HepG2 (cell line): Measurements from ENCODE around the gene CHDH. TPM values are rescaled to one million over a fixed set of nuclear protein-coding genes. Genes with fewer than 3 reads are reported as not detected.
A peak's percentile ranks its signal among the peaks of the same experiment; 100 is the strongest.

Experiments used
- ARID3A ChIP-seq: IDR thresholded peaks from 2 replicates; pipeline ENCODE4 v1.6.1; 2012; ENCODE audit warnings: low read depth, low read length, improper control_type of control experiment
- ATF5 ChIP-seq: sonication (generic); formaldehyde crosslinking; IDR thresholded peaks from 2 replicates; pipeline ENCODE4 v1.4.0; 2020; ENCODE audit warnings: mild to moderate bottlenecking, low read depth, missing genetic modification reagents
- DPF2 ChIP-seq: sonication (generic); formaldehyde crosslinking; IDR thresholded peaks from 2 replicates; pipeline ENCODE4 v1.4.0; 2020; ENCODE audit warnings: mild to moderate bottlenecking, low read depth, missing genetic modification reagents, borderline replicate concordance
- DRAP1 ChIP-seq: IDR thresholded peaks from 2 replicates; pipeline ENCODE4 v1.6.1; 2016; ENCODE audit warnings: missing genetic modification reagents, missing compliant biosample characterization
- GTF2F1 ChIP-seq: fragments of 150-350 bp; IDR thresholded peaks from 2 replicates; pipeline ENCODE4 v1.6.1; 2014; ENCODE audit warnings: low read length
- MED8 ChIP-seq: sonication (generic); formaldehyde crosslinking; IDR thresholded peaks from 2 replicates; pipeline ENCODE4 v1.8.1; 2023; ENCODE audit warnings: mild to moderate bottlenecking, missing genetic modification reagents; ENCODE audit not compliant: insufficient replicate concordance
- SATB2 ChIP-seq: sonication (generic); formaldehyde crosslinking; IDR thresholded peaks from 2 replicates; pipeline ENCODE4 v1.5.0; 2020; ENCODE audit warnings: missing genetic modification reagents
- SOX5 ChIP-seq: IDR thresholded peaks from 2 replicates; pipeline ENCODE4 v1.6.1; 2016; ENCODE audit warnings: borderline replicate concordance
- ZNF24 ChIP-seq: fragments of 450-650 bp; IDR thresholded peaks from 2 replicates; pipeline ENCODE4 v1.6.1; 2017; ENCODE audit warnings: antibody characterized with exemption, mild to moderate bottlenecking
- ZNF782 ChIP-seq: sonication (generic); formaldehyde crosslinking; IDR thresholded peaks from 2 replicates; pipeline ENCODE4 v1.4.0; 2020; ENCODE audit warnings: missing genetic modification reagents, mild to moderate bottlenecking, borderline replicate concordance
- polyA plus RNA-seq, 8 experiments: library from polyadenylated mRNA; depleted of rRNA in 3 of 8; stranded (reverse) in 7 of 8; unstranded in 1 of 8; fragments of >200 nt; fragmentation: Illumina TruSeq in 4 of 8; extraction: Trizol in 4 of 8; gene quantifications; 2 replicates each; pipeline versions ENCODE4 v1.2.1 to v1.2.3, GENCODE V29; 2011 to 2016; ENCODE audit warnings: low read depth in 4 of 8, missing spikeins in 1 of 8, mixed read lengths in 1 of 8; ENCODE audit not compliant: insufficient read depth in 1 of 8
- total RNA-seq, 5 experiments: library from RNA; depleted of rRNA; stranded (reverse); fragments of >200 nt; fragmentation: Illumina TruSeq; extraction: Trizol; gene quantifications; 2 replicates each; pipeline ENCODE4 v1.2.3, GENCODE V29; 2016; ENCODE audit warnings: low read depth in 1 of 5
- TF ChIP-seq, protein P1 (sequence below), 2 experiments: sonication (generic) in 1 of 2; formaldehyde crosslinking in 1 of 2; IDR thresholded peaks; 2 replicates each; pipeline versions ENCODE4 v1.4.0 to v1.6.1; 2016 to 2020; ENCODE audit warnings: borderline replicate concordance in 1 of 2, low read depth in 1 of 2, mild to moderate bottlenecking in 1 of 2, missing genetic modification reagents in 1 of 2
- TF ChIP-seq, protein P2 (sequence below): sonication (generic); formaldehyde crosslinking; IDR thresholded peaks from 2 replicates; pipeline ENCODE4 v1.5.0; 2020; ENCODE audit warnings: mild to moderate bottlenecking, missing genetic modification reagents, borderline replicate concordance

Gene CHDH
- total and polyA plus RNA-seq, 2 of the 13 experiments (the other 11 are each of a cell fraction or from before 2014, with no cell fraction given) = 28.1 to 48.9 TPM

DNA sequence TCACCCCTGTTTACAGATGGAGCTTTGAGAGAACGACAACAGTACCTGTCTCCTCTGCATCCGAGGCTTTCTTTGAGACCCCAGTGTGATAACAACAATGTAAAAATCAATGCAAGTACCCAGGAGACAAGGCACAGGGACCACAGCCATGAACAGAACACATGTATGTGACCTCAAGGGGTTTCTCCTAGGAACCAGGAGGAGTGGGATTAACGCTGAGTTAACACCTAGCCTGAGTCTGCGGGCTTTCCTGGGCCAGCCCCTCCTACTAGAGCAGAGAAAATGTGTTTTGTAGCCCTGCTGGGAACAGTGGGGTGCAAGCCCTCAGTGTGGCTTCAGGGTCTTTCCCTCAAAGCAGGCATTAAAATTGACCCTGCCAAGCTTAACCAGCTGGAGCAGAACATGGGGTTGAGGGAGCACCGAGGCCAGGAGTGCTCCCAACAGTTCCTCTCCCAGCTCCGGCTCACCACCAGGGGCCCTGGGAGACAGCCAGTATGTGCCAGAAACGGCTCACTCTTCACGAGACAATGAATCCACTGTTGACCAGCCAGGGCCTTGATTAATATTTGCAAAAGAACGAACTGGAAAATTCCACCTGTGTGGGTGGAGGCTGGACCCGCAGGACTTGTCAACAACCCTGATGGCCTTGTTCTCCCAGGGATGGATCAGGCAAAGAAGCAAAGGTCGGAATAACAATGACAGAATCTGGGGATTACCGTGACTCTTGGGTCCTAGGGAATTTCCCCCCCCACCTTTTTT lies 3.6 kb downstream of the CHDH start (continued):
- peak; percentile 72 for TF ChIP-seq DPF2 (CRISPR knock-in tag)
- no peak for TF ChIP-seq ATF5 (CRISPR knock-in tag)
- TF ChIP-seq GTF2F1 = no peak
- TF ChIP-seq, protein P1, sequence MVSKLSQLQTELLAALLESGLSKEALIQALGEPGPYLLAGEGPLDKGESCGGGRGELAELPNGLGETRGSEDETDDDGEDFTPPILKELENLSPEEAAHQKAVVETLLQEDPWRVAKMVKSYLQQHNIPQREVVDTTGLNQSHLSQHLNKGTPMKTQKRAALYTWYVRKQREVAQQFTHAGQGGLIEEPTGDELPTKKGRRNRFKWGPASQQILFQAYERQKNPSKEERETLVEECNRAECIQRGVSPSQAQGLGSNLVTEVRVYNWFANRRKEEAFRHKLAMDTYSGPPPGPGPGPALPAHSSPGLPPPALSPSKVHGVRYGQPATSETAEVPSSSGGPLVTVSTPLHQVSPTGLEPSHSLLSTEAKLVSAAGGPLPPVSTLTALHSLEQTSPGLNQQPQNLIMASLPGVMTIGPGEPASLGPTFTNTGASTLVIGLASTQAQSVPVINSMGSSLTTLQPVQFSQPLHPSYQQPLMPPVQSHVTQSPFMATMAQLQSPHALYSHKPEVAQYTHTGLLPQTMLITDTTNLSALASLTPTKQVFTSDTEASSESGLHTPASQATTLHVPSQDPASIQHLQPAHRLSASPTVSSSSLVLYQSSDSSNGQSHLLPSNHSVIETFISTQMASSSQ (IDR thresholded peaks at IDR 0.05; ENCODE audit: low read depth) = peak; percentile 50; the same call in 1 of the 2 replicates
- TF ChIP-seq, protein P1 (CRISPR knock-in tag; IDR thresholded peaks at IDR 0.05; ENCODE audit: borderline replicate concordance) = no peak; the same call in 1 of the 2 replicates
- TF ChIP-seq DRAP1 = peak; percentile 53; the same call in 1 of the 2 replicates
- TF ChIP-seq SOX5 (CRISPR knock-in tag) = peak; percentile 92
- no peak; the same call in 1 of the 2 replicates for TF ChIP-seq ZNF782
- TF ChIP-seq ZNF24 = peak; percentile 37; the same call in 1 of the 2 replicates
- TF ChIP-seq SATB2 (CRISPR knock-in tag) = 0 out of 2 replicates have a peak, but pooled peaks have one; percentile 64
- TF ChIP-seq, protein P2, sequence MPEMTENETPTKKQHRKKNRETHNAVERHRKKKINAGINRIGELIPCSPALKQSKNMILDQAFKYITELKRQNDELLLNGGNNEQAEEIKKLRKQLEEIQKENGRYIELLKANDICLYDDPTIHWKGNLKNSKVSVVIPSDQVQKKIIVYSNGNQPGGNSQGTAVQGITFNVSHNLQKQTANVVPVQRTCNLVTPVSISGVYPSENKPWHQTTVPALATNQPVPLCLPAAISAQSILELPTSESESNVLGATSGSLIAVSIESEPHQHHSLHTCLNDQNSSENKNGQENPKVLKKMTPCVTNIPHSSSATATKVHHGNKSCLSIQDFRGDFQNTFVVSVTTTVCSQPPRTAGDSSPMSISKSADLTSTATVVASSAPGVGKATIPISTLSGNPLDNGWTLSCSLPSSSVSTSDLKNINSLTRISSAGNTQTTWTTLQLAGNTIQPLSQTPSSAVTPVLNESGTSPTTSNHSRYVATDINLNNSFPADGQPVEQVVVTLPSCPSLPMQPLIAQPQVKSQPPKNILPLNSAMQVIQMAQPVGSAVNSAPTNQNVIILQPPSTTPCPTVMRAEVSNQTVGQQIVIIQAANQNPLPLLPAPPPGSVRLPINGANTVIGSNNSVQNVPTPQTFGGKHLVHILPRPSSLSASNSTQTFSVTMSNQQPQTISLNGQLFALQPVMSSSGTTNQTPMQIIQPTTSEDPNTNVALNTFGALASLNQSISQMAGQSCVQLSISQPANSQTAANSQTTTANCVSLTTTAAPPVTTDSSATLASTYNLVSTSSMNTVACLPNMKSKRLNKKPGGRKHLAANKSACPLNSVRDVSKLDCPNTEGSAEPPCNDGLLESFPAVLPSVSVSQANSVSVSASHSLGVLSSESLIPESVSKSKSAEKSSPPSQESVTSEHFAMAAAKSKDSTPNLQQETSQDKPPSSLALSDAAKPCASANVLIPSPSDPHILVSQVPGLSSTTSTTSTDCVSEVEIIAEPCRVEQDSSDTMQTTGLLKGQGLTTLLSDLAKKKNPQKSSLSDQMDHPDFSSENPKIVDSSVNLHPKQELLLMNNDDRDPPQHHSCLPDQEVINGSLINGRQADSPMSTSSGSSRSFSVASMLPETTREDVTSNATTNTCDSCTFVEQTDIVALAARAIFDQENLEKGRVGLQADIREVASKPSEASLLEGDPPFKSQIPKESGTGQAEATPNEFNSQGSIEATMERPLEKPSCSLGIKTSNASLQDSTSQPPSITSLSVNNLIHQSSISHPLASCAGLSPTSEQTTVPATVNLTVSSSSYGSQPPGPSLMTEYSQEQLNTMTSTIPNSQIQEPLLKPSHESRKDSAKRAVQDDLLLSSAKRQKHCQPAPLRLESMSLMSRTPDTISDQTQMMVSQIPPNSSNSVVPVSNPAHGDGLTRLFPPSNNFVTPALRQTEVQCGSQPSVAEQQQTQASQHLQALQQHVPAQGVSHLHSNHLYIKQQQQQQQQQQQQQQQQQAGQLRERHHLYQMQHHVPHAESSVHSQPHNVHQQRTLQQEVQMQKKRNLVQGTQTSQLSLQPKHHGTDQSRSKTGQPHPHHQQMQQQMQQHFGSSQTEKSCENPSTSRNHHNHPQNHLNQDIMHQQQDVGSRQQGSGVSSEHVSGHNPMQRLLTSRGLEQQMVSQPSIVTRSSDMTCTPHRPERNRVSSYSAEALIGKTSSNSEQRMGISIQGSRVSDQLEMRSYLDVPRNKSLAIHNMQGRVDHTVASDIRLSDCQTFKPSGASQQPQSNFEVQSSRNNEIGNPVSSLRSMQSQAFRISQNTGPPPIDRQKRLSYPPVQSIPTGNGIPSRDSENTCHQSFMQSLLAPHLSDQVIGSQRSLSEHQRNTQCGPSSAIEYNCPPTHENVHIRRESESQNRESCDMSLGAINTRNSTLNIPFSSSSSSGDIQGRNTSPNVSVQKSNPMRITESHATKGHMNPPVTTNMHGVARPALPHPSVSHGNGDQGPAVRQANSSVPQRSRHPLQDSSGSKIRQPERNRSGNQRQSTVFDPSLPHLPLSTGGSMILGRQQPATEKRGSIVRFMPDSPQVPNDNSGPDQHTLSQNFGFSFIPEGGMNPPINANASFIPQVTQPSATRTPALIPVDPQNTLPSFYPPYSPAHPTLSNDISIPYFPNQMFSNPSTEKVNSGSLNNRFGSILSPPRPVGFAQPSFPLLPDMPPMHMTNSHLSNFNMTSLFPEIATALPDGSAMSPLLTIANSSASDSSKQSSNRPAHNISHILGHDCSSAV (CRISPR knock-in tag) = no peak
- peak; percentile 84 for TF ChIP-seq ARID3A
- peak; percentile 70 for TF ChIP-seq MED8 (CRISPR knock-in tag)
